Colon (tissue), 2 donors: ENCODE measurements around the gene DNAL1.
"Not testable (repeated sequence)": the region's sequence is repeated elsewhere in the genome, so short reads cannot be mapped to it uniquely, and the experiment has no call there.

Source experiments
- FAIRE-seq: peaks from 2 replicates; lab custom pipeline; 2012; peaks lifted over from hg19 to GRCh38; lab: Jason Lieb, UNC
- donor health status: control.
- donor health status: control.

Gene DNAL1

DNA sequence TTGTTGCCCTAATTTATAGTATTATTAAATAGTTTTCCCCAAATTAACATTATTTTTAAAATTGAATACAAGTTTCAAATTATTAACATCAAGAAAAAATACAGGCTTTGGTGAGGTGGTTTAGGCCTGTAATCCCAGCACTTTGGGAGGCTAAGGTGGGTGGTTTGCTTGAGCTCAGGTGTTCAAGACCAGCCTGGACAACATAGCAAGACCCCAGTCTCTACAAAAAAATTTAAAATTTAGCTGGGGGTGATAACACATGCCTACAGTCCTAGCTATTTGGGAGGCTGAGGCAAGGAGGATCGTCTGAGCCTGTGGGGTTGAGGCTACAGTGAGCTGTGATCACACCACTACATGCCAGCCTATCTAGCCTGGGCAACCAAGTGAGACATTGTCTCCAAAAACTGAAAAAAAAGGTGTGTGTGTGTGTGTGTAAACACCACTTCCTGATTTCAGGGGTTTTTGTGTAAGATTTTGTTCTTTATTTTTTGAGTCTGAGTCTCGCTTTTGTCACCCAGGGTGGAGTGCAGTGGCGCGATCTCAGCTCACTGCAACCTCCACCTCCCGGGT lies 3.9 kb upstream of the DNAL1 start:
- FAIRE-seq: no peak

DNA sequence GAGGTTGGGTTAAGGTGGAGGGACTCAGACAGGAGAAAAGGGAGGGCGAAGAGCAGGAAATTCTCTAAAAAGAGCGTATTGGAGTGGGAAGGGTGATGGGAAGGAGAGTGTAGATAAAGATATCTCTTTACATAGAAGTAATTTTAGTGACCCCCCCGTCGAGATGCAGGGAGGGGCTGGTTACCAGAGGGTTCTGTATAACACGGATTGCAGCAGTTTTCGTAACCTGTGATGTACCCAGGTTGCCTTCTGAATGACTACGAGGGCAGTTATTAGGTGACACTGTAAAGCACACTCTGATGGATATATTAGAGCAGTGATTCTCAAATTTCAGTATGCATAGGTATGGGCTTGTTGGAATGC lies 443 bp downstream of the DNAL1 start:
- FAIRE-seq: no peak

DNA sequence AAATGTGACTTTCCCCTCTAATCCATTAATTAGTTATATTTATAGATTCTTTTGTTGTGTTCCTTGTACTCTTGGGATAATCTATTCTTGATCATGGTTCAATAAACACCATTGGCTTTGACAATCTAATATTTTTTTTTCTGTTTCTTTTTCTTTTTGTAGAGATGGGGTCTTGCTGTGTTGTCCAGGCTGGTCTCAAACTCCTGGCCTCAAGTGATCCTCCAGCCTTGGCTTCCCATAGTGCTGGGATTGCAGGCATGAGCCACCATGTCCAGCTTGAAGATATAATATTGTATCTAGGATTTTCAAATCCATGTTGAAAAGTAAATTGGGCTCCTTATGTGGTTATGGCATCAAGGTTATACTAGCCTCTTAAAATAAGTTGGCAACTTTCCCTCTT lies 6.2 kb downstream of the DNAL1 start:
- no peak for FAIRE-seq

GRCh38 chr14:73655851-73656250 lies 11.1 kb downstream of the DNAL1 start:
- FAIRE-seq: no peak

GRCh38 chr14:73659202-73659601 lies 14.4 kb downstream of the DNAL1 start:
- not testable (repeated sequence) for FAIRE-seq

- FAIRE-seq: no peak
Observed at GRCh38 chr14:73660511-73660910, 15.7 kb downstream of the DNAL1 start.

DNA sequence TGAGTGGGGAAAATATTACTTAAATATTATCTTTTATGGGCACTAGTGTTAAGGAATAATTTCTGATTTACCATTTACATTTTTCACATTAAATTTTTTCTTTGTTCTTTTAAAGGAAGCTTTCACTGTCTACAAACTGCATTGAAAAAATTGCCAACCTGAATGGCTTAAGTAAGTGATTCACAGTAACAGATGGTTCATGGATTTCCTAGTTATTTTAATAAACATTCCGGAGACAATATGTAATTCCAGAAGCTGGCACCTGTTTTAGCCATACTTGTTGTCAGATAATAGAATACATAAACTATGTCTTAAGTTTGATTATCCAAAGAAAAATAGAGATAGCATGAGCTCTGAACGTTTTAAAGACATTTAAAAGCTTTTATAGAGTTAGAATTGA lies 17.1 kb downstream of the DNAL1 start:
- no peak for FAIRE-seq

DNA sequence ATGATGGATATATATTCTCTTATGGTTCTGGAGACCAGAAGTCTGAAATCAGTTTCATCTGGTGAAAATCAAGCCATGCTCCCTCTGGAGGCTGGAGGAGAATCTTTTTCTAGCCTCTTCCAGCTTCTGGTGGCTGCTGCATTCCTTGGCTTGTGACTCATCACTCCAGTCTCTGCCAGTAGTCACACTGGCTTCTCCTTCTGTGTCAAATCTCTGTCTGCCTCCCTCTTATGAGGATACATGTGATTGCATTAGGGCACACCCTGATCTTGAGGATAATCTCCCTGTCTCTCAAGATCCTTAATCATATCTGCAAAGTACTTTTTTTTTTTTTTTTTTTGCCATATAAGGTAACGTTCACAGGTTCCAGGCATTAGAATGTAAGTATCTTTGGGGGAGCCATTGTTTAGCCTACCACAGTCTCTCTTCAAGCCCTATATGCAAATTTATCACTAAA lies 17.7 kb downstream of the DNAL1 start:
- FAIRE-seq: no peak

DNA sequence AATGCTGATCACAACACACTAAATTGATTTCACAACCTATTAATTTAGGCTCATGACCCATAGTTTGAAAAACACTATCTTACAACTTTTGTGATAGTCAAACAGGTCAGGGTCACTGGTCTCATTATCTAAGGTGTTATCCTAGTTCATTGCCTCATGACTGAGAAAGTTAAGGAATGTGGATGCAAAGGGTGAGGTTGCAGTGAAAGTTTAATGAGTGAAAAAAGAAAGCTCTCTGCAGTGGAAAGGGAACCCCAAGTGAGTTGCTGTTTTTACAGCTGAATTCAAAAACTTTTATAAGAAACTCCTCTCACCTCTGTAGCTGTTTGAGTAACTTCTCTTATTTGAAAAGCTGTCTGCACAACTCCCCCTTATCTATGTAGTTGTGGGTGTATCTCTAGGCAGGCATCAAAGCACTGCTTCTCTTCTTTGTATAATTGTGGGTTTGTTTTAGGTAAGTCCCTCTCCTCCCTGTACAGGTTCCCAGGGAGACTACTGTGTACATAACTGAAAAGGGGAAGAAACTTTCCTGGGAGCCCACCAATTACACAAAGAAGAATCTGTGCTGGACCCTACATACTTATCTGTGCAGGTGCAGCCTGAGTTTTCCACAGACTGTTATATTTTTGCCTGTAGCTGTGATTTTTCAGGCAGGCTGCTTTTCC lies 18.9 kb downstream of the DNAL1 start:
- no peak for FAIRE-seq

- no peak for FAIRE-seq
Observed at GRCh38 chr14:73665130-73665529, 20.3 kb downstream of the DNAL1 start.

GRCh38 chr14:73666583-73666982 lies 21.8 kb downstream of the DNAL1 start:
- no peak for FAIRE-seq

GRCh38 chr14:73667854-73668253 lies 23.1 kb downstream of the DNAL1 start:
- FAIRE-seq: no peak

DNA sequence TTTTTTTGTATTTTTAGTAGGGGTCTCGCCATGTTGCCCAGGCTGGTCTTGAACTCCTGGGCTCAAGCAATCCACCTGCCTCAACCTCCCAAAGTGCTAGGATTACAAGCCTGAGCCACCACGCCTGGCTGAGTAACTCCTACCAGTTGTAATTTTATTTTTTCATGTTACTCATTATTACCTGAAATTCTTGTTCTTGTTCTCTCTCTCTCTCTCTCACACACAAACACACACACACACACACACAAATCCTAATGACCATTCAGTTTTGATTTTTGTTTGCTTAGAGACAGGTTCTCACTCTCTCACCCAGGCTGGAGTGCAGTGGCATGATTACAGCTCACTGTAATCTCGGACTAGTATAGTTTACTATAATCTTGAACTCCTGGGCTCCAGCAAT lies 30.2 kb downstream of the DNAL1 start:
- FAIRE-seq: no peak

GRCh38 chr14:73678698-73679097 lies 33.9 kb downstream of the DNAL1 start:
- no peak for FAIRE-seq

GRCh38 chr14:73680821-73681220 lies 36.0 kb downstream of the DNAL1 start:
- FAIRE-seq: no peak

- FAIRE-seq: no peak
Observed at GRCh38 chr14:73684627-73685026, 39.8 kb downstream of the DNAL1 start.

- no peak for FAIRE-seq
Observed at GRCh38 chr14:73685328-73685727, 40.5 kb downstream of the DNAL1 start.

DNA sequence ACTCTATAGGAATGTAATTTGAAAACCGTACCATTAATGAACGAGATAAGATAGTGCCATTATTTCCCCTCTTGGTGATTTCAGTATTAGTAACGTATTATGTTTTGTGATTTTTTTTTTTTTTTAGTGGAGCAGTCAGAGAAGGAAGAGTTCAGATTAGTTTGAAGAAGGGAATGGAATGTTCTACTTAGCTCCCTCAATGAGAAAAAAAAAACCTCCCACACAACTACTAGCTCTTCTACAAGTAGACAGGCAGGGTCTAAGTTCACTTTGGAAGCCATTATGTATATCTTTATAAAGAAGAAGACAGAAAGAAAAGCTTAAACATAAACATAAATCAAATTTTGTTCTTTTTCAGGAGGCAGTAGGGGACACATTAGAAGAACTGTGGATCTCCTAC lies 42.1 kb downstream of the DNAL1 start:
- FAIRE-seq: no peak

DNA sequence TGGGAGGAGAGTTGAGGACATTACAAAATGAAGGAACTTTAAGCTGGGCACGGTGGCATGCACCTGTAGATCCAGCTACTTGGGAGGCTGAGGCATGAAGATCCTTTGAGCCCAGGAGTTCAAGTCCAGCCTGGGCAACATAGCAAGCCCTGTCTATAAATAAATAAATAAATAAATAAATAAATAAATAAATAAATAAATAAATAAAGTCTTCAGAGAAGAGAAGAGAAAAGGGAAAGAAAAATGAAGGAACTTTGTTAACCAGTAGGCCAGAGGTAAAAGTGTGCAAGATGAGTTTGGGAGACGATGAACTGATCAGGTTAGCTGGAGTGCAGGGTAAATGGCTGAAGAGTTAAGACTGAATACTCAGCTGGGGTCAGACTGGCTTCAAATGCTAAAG lies 49.3 kb downstream of the DNAL1 start:
- FAIRE-seq: no peak

GRCh38 chr14:73695082-73695481 lies 50.3 kb downstream of the DNAL1 start:
- no peak for FAIRE-seq

DNA sequence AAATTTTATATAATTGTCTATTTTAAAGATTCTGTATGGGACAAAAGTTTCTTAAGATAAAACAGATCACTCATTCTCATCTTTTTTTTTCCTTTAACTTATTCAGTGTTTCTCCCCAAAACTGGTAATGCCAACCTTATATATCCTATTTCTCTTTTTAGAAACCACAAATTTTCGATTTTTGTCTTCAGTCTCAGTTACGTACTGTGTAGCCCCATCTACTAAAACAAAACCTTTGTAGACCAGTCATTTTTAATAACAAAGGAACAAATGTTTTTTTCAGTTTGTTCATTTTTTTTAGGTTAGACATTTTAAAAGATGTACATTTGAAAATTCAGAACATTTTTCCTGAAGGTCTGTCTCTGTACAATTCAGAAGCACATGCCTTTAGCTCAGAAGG lies 51.2 kb downstream of the DNAL1 start:
- peak; percentile 61 for FAIRE-seq

DNA sequence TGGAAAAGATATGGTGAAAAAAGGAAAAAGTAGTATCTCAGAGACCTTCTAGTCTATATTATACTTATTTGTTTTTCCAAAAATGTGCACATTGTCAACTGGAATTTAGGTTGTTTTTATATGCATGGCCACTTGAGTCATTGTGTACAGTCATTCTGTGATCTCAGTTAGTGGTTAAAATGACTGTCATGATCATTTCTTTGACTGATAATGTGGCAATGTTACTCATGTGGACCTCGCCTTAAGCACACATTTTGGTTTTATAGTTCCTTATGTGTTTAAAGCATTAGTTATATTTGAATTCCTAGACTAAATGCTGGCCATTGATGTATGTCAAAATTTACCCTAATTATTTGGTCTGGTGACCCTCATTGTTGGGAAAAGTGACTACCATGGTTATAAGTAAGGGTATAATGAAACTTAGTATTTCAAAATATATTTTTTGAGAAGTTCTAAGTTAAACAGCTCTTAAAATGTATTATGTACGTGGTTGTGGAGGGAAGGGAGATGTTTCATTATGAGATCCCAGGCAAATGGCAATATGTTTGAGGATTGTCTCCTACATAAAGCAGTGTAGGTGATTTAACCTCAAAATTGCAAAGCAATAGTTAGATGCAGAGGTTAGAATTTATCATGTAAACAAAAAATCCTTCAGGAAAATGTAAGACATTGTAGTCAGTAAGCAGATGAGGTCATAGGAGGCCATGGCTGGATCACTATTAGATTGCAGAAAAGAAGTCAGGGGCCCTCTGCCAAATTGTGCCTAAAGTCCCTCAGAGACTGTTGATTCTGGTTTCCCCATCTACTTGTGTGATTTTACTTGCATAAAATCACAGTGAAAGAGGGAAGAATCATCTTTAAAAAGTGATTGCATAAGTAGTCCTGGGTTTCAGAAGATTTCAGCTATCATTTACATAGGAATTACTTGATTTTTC lies 51.9 kb downstream of the DNAL1 start:
- FAIRE-seq: peak; percentile 53

- no peak for FAIRE-seq
Observed at GRCh38 chr14:73700325-73700724, 55.5 kb downstream of the DNAL1 start.
